Liver (tissue), 9 donors: ENCODE results near the gene CLDN1. TPM values are rescaled to one million over a fixed set of nuclear protein-coding genes. Genes with fewer than 3 reads are reported as not detected.

Experiments
- DNase-seq: peaks from one replicate; pipeline ENCODE4 v3.0.0-alpha.2; 2017; ENCODE audit warnings: low spot score
- H3K27ac ChIP-seq, 2 donors: one replicate each; pipeline ENCODE4 v1.7.0; 2013; ENCODE audit warnings: inconsistent platforms in 2 of 2, low read length in 2 of 2, control low read depth in 1 of 2, low read depth in 1 of 2, mild to moderate bottlenecking in 1 of 2
- H3K27me3 ChIP-seq, 4 donors: one replicate each; pipeline versions ENCODE4 v1.6.1 to v1.7.0; 2013; ENCODE audit warnings: low read length in 3 of 4, inconsistent platforms in 1 of 4, mild to moderate bottlenecking in 1 of 4, moderate library complexity in 1 of 4; ENCODE audit not compliant: control insufficient read depth in 4 of 4, insufficient read depth in 4 of 4
- H3K36me3 ChIP-seq, 4 donors: one replicate each; pipeline versions ENCODE4 v1.6.1 to v1.7.0; 2013; ENCODE audit warnings: low read length in 3 of 4, mild to moderate bottlenecking in 3 of 4, low read depth in 1 of 4, moderate library complexity in 1 of 4; ENCODE audit not compliant: control insufficient read depth in 4 of 4, insufficient read depth in 3 of 4
- H3K4me1 ChIP-seq, 4 donors: one replicate each; pipeline versions ENCODE4 v1.6.1 to v1.7.0; 2013; ENCODE audit warnings: low read length in 3 of 4, mild to moderate bottlenecking in 3 of 4, moderate library complexity in 1 of 4; ENCODE audit not compliant: control insufficient read depth in 4 of 4, insufficient read depth in 4 of 4
- H3K4me3 ChIP-seq, 3 donors: one replicate each; pipeline versions ENCODE4 v1.6.1 to v1.7.0; 2013; ENCODE audit warnings: low read length in 3 of 3, control low read depth in 1 of 3, low read depth in 1 of 3, mild to moderate bottlenecking in 1 of 3
- H3K9ac ChIP-seq, 2 donors: one replicate each; pipeline ENCODE4 v1.7.0; 2013; ENCODE audit warnings: low read length in 2 of 2, mild to moderate bottlenecking in 2 of 2, moderate library complexity in 2 of 2, control low read depth in 1 of 2, low read depth in 1 of 2
- H3K9me3 ChIP-seq, 4 donors: one replicate each; pipeline versions ENCODE4 v1.6.1 to v1.7.0; 2013; ENCODE audit warnings: low read length in 3 of 4; ENCODE audit not compliant: control insufficient read depth in 4 of 4
- ATF3 ChIP-seq: IDR thresholded peaks from 2 replicates; pipeline ENCODE4 v1.6.1; 2016; ENCODE audit warnings: antibody characterized with exemption
- CTCF ChIP-seq: fragments of 150-350 bp; IDR thresholded peaks from 2 replicates; pipeline ENCODE4 v1.5.1; 2017; ENCODE audit warnings: improper control_type of control experiment, low read depth, low read length; ENCODE audit not compliant: missing input control
- FOXA1 ChIP-seq: IDR thresholded peaks from 2 replicates; pipeline ENCODE4 v1.6.1; 2016; ENCODE audit warnings: antibody characterized with exemption
- FOXA2 ChIP-seq: IDR thresholded peaks from 2 replicates; pipeline ENCODE4 v1.6.1; 2016; ENCODE audit warnings: antibody characterized with exemption
- GABPA ChIP-seq, 2 donors: IDR thresholded peaks in 1 of 2; conservative IDR thresholded peaks in 1 of 2; 2 replicates each; pipeline ENCODE4 v1.6.1; 2016; ENCODE audit warnings: antibody characterized with exemption in 2 of 2, mild to moderate bottlenecking in 1 of 2, moderate library complexity in 1 of 2
- HNF4A ChIP-seq, 2 donors: conservative IDR thresholded peaks; 2 replicates each; pipeline ENCODE4 v1.6.1; 2016; ENCODE audit warnings: antibody characterized with exemption in 2 of 2, mild to moderate bottlenecking in 2 of 2
- HNF4G ChIP-seq: IDR thresholded peaks from 2 replicates; pipeline ENCODE4 v1.6.1; 2016; ENCODE audit warnings: antibody characterized with exemption
- JUND ChIP-seq, 2 donors: IDR thresholded peaks; 2 replicates each; pipeline ENCODE4 v1.6.1; 2016; ENCODE audit warnings: antibody characterized with exemption in 2 of 2
- NR2F2 ChIP-seq: IDR thresholded peaks from 2 replicates; pipeline ENCODE4 v1.6.1; 2016; ENCODE audit warnings: antibody characterized with exemption
- RAD21 ChIP-seq, 2 donors: IDR thresholded peaks; 2 replicates each; pipeline ENCODE4 v1.6.1; 2016; ENCODE audit warnings: antibody characterized with exemption in 2 of 2, mild to moderate bottlenecking in 2 of 2
- RXRA ChIP-seq, 2 donors: IDR thresholded peaks; 2 replicates each; pipeline ENCODE4 v1.6.1; 2017 to 2018; ENCODE audit warnings: antibody characterized with exemption in 2 of 2, mild to moderate bottlenecking in 1 of 2
- SP1 ChIP-seq: IDR thresholded peaks from 2 replicates; pipeline ENCODE4 v1.6.1; 2018; ENCODE audit warnings: antibody characterized with exemption, mild to moderate bottlenecking
- TAF1 ChIP-seq: conservative IDR thresholded peaks from 2 replicates; pipeline ENCODE4 v1.6.1; 2016; ENCODE audit warnings: antibody characterized with exemption, mild to moderate bottlenecking
- YY1 ChIP-seq: IDR thresholded peaks from 2 replicates; pipeline ENCODE4 v1.6.1; 2016; ENCODE audit warnings: antibody characterized with exemption, mild to moderate bottlenecking
- WGBS: extraction: QIAGEN DNeasy Blood & Tissue Kit; methylation state at CpG from one replicate; pipeline ENCODE4 v1.1.7; 2013; 5-methylcytosine and 5-hydroxymethylcytosine counted together
- polyA plus RNA-seq, 2 donors: library from polyadenylated mRNA; stranded (reverse) in 1 of 2; unstranded in 1 of 2; fragments of 200-250 nt in 1 of 2; fragments of >200 nt in 1 of 2; fragmentation: Nextera tagmentation in 1 of 2; extraction: Ambion mirVana in 1 of 2; gene quantifications; one replicate each; pipeline versions ENCODE4 v1.2.1 to v1.2.3, GENCODE V29; 2013 to 2015
- total RNA-seq, 2 donors: library from RNA; depleted of rRNA; stranded (reverse); fragments of >200 nt; gene quantifications; one replicate each; pipeline ENCODE4 v1.2.3, GENCODE V29; 2014
- TF ChIP-seq, protein P1 (sequence below): IDR thresholded peaks from 2 replicates; pipeline ENCODE4 v1.6.1; 2016; ENCODE audit warnings: antibody characterized with exemption
- TF ChIP-seq, protein P2 (sequence below): IDR thresholded peaks from 2 replicates; pipeline ENCODE4 v1.6.1; 2016; ENCODE audit warnings: antibody characterized with exemption
- TF ChIP-seq, protein P3 (sequence below): IDR thresholded peaks from 2 replicates; pipeline ENCODE4 v1.6.1; 2016; ENCODE audit warnings: antibody characterized with exemption, mild to moderate bottlenecking
- donor health status: healthy.
- donor health status: healthy.
- donor health status: healthy.
- donor health status: healthy.
- donor health status: healthy.

The CLDN1 gene
- total and polyA plus RNA-seq, 4 donors = 57.8 to 92.0 (median 87.3) TPM

DNA sequence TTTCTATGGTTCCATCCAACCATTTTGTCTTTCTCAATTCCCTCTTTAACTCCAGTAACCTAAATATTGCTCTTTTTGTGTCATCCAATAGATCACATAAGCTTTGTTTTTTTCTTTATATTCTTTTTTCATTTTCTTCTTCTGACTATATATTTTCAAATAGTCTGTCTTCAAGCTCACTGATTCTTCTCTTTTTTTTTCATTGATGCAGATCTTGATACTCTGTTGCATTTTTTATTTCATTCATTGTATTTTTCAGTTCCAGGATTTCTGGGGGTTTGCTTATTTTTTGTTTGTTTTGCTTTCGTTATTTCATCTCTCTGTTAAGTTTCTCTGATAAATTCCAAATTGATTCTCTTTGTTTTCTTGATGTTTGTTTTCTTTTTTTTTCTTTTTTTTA, 36.2 kb downstream of the CLDN1 start:
- Histone ChIP-seq H3K36me3 (no peaks in the 10 kb centered on the region), H3K9me3 (no peaks in the 10 kb centered on the region)

More for the DNA sequence above, 36.2 kb downstream of the CLDN1 start:
- Histone ChIP-seq H3K9ac (no peak overlapping the region), H3K27me3 (no peaks in the 10 kb centered on the region), H3K4me1 (peaks cover 0 to 7% (median 3%) of the 10 kb centered on the region in 4 donors), H3K4me3 (no peak overlapping the region), H3K27ac (no peak overlapping the region)
- no peak for DNase-seq
- 92% methylated on average over 1 of the region's 1 CpG for WGBS
- TF ChIP-seq RAD21 (IDR thresholded peaks at IDR 0.05) (no peak), FOXA1 (no peak), ATF3 (no peak), CTCF (no peak), RXRA (IDR thresholded peaks at IDR 0.05) (no peak), GABPA (IDR thresholded peaks at IDR 0.05 in 1 of 2, conservative IDR thresholded peaks at IDR 0.05 in 1 of 2) (no peak), FOXA2 (no peak), HNF4A (conservative IDR thresholded peaks at IDR 0.05) (no peak), NR2F2 (no peak), JUND (IDR thresholded peaks at IDR 0.05) (no peak), SP1 (no peak), YY1 (no peak), HNF4G (no peak), TAF1 (no peak)
- TF ChIP-seq, protein P1, sequence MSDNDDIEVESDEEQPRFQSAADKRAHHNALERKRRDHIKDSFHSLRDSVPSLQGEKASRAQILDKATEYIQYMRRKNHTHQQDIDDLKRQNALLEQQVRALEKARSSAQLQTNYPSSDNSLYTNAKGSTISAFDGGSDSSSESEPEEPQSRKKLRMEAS = no peak
- TF ChIP-seq, protein P2, sequence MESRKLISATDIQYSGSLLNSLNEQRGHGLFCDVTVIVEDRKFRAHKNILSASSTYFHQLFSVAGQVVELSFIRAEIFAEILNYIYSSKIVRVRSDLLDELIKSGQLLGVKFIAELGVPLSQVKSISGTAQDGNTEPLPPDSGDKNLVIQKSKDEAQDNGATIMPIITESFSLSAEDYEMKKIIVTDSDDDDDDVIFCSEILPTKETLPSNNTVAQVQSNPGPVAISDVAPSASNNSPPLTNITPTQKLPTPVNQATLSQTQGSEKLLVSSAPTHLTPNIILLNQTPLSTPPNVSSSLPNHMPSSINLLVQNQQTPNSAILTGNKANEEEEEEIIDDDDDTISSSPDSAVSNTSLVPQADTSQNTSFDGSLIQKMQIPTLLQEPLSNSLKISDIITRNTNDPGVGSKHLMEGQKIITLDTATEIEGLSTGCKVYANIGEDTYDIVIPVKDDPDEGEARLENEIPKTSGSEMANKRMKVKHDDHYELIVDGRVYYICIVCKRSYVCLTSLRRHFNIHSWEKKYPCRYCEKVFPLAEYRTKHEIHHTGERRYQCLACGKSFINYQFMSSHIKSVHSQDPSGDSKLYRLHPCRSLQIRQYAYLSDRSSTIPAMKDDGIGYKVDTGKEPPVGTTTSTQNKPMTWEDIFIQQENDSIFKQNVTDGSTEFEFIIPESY = no peak
- TF ChIP-seq, protein P3, sequence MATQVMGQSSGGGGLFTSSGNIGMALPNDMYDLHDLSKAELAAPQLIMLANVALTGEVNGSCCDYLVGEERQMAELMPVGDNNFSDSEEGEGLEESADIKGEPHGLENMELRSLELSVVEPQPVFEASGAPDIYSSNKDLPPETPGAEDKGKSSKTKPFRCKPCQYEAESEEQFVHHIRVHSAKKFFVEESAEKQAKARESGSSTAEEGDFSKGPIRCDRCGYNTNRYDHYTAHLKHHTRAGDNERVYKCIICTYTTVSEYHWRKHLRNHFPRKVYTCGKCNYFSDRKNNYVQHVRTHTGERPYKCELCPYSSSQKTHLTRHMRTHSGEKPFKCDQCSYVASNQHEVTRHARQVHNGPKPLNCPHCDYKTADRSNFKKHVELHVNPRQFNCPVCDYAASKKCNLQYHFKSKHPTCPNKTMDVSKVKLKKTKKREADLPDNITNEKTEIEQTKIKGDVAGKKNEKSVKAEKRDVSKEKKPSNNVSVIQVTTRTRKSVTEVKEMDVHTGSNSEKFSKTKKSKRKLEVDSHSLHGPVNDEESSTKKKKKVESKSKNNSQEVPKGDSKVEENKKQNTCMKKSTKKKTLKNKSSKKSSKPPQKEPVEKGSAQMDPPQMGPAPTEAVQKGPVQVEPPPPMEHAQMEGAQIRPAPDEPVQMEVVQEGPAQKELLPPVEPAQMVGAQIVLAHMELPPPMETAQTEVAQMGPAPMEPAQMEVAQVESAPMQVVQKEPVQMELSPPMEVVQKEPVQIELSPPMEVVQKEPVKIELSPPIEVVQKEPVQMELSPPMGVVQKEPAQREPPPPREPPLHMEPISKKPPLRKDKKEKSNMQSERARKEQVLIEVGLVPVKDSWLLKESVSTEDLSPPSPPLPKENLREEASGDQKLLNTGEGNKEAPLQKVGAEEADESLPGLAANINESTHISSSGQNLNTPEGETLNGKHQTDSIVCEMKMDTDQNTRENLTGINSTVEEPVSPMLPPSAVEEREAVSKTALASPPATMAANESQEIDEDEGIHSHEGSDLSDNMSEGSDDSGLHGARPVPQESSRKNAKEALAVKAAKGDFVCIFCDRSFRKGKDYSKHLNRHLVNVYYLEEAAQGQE = no peak
